Kidney (tissue), 14 donors: ENCODE results near the gene ABHD14A. TPM values are rescaled to one million over a fixed set of nuclear protein-coding genes. Genes with fewer than 3 reads are reported as not detected.

Source experiments
- DNase-seq, 5 donors: peaks; one replicate each; pipeline ENCODE4 v3.0.0-alpha.2; 2013 to 2020
- FAIRE-seq: peaks from 2 replicates; lab custom pipeline; 2012; peaks lifted over from hg19 to GRCh38; lab: Jason Lieb, UNC
- H3K27ac ChIP-seq, 2 donors: one replicate each; pipeline ENCODE4 v1.7.0; 2013; ENCODE audit warnings: low read depth in 2 of 2, low read length in 2 of 2, inconsistent platforms in 1 of 2
- H3K27me3 ChIP-seq: one replicate; pipeline ENCODE4 v1.7.1; 2013; ENCODE audit warnings: low read length, inconsistent platforms; ENCODE audit not compliant: control insufficient read depth, insufficient read depth
- H3K36me3 ChIP-seq, 3 donors: one replicate each; pipeline versions ENCODE4 v1.7.0 to v1.7.1; 2013; ENCODE audit warnings: low read length in 3 of 3, control low read depth in 1 of 3, inconsistent platforms in 1 of 3; ENCODE audit not compliant: insufficient read depth in 3 of 3, control insufficient read depth in 2 of 3
- H3K4me1 ChIP-seq, 3 donors: one replicate each; pipeline versions ENCODE4 v1.7.0 to v1.7.1; 2013; ENCODE audit warnings: low read length in 3 of 3, inconsistent platforms in 1 of 3, low read depth in 1 of 3; ENCODE audit not compliant: control insufficient read depth in 2 of 3, insufficient read depth in 2 of 3
- H3K4me3 ChIP-seq, 3 donors: one replicate each; pipeline versions ENCODE4 v1.7.0 to v1.8.1; 2013; ENCODE audit warnings: low read length in 3 of 3, control low read depth in 1 of 3, inconsistent platforms in 1 of 3
- H3K9ac ChIP-seq, 3 donors: one replicate each; pipeline versions ENCODE4 v1.7.0 to v1.7.1; 2013; ENCODE audit warnings: low read length in 3 of 3, control low read depth in 1 of 3, inconsistent platforms in 1 of 3
- H3K9me3 ChIP-seq, 3 donors: one replicate each; pipeline versions ENCODE4 v1.7.0 to v1.7.1; 2013; ENCODE audit warnings: low read length in 3 of 3, control low read depth in 1 of 3, inconsistent platforms in 1 of 3; ENCODE audit not compliant: control insufficient read depth in 2 of 3, insufficient read depth in 1 of 3
- CTCF ChIP-seq: IDR thresholded peaks from 3 replicates; pipeline ENCODE4 v1.5.1; 2012; ENCODE audit warnings: mild to moderate bottlenecking, moderate library complexity, borderline replicate concordance; ENCODE audit not compliant: insufficient read depth; ENCODE audit errors: extremely low read depth
- intact Hi-C: fragments of 100-400 bp; cut with DNase I; formaldehyde crosslinking; loops from one replicate; pipeline ENCODE4 v1.11.1; 2022
- polyA plus RNA-seq: library from polyadenylated mRNA; stranded (reverse); fragments of 350-450 nt; fragmentation: Illumina TruSeq; extraction: RNeasy Lipid Tissue Mini Kit (QIAGEN cat#74804); gene quantifications from one replicate; pipeline ENCODE4 v1.2.3, GENCODE V29; 2014; ENCODE audit warnings: low read depth, low replicate concordance; ENCODE audit not compliant: insufficient read depth
- total RNA-seq: library from RNA; stranded (reverse); fragmentation: NEBNext Ultra II Directional; extraction: Animal tissue kit (Norgen Biotek cat#: 25700); gene quantifications from one replicate; pipeline ENCODE4 v1.2.1, GENCODE V29; 2021
- donor health status: control.
- donor health status: control.
- donor health status: control.
- donor health status: control.
- donor health status: control.
- donor health status: DM: yes; HTN: yes; CAD: no.
- donor health status: Normal renal cell carcinoma (clear cell type).

Gene ABHD14A
- total and polyA plus RNA-seq, 2 donors from 2014 or later: 20.7 to 50.5 TPM

- FAIRE-seq: no peak
- DNase-seq: peak; percentile 86 to 97 (median 92)
- peaks cover 2 to 28% (median 4%) of the 10 kb centered on the region in 3 donors for H3K4me1 ChIP-seq
- H3K9me3 ChIP-seq: no peaks in the 10 kb centered on the region
- no peak for TF ChIP-seq CTCF
- no peaks in the 10 kb centered on the region for H3K27me3 ChIP-seq
- H3K27ac ChIP-seq: peak within 1 kb of the TSS; percentile 89 to 97
- intact Hi-C loops: no loop called here
- peak within 1 kb of the TSS; percentile 30 to 89 (median 74) for H3K9ac ChIP-seq
- peak within 1 kb of the TSS; percentile 57 to 87 (median 82) for H3K4me3 ChIP-seq
- peaks cover 0 to 4% (median 3%) of the 10 kb centered on the region in 3 donors for H3K36me3 ChIP-seq
Observed at GRCh38 chr3:51982838-51983577, 8.1 kb downstream of the ABHD14A start, which contains the start of gene ACY1. Gene ACY1 (plus strand): TSS chr3:51983535. CDS start chr3:51984065, 530 bp downstream.

- TF ChIP-seq CTCF: no peak
- Histone ChIP-seq H3K9me3 (no peaks in the 10 kb centered on the region), H3K36me3 (peaks cover 0 to 7% (median 3%) of the 10 kb centered on the region in 3 donors), H3K27me3 (no peaks in the 10 kb centered on the region), H3K27ac (peak overlapping the region; percentile 89 to 97), H3K4me1 (peaks cover 2 to 30% (median 4%) of the 10 kb centered on the region in 3 donors), H3K4me3 (peak overlapping the region; percentile 46 to 82 (median 77)), H3K9ac (peak overlapping the region in 2 of 3 donors; percentile 74 to 89)
- FAIRE-seq (no peak), DNase-seq (no peak)
- intact Hi-C loops: no loop called here
Observed at GRCh38 chr3:51983578-51984268, 8.9 kb downstream of the ABHD14A start.

- H3K4me3 ChIP-seq: peak overlapping the region in 2 of 3 donors; percentile 77 to 82
- intact Hi-C loops: no loop called here
- no peaks in the 10 kb centered on the region for H3K9me3 ChIP-seq
- DNase-seq: no peak
- peak overlapping the region in 2 of 3 donors; percentile 74 to 89 for H3K9ac ChIP-seq
- peaks cover 0 to 7% (median 3%) of the 10 kb centered on the region in 3 donors for H3K36me3 ChIP-seq
- FAIRE-seq: no peak
- H3K27ac ChIP-seq: peak overlapping the region; percentile 89 to 97
- no peak for TF ChIP-seq CTCF
- H3K4me1 ChIP-seq: peaks cover 2 to 30% (median 4%) of the 10 kb centered on the region in 3 donors
- H3K27me3 ChIP-seq: no peaks in the 10 kb centered on the region
Observed at GRCh38 chr3:51984269-51984647, 9.4 kb downstream of the ABHD14A start.
